IgD-negative memory B cell (primary cell): ENCODE data around the gene TEAD2. TPM values are rescaled to one million over a fixed set of nuclear protein-coding genes. Genes with fewer than 3 reads are reported as not detected.
A peak's percentile ranks its signal among the peaks of the same experiment; 100 is the strongest.

Source experiments
- H3K27ac Mint-ChIP-seq, 3 donors: one replicate each; pipeline ENCODE4 v1.8.0; 2020 to 2022; ENCODE audit warnings: mild to moderate bottlenecking in 3 of 3, mixed read lengths in 3 of 3, moderate library complexity in 1 of 3
- H3K27me3 Mint-ChIP-seq: one replicate; pipeline ENCODE4 v1.8.0; 2021; ENCODE audit warnings: mixed read lengths
- H3K36me3 Mint-ChIP-seq: one replicate; pipeline ENCODE4 v1.8.0; 2020; ENCODE audit warnings: mild to moderate bottlenecking, mixed read lengths
- H3K4me1 Mint-ChIP-seq, 3 donors: one replicate each; pipeline ENCODE4 v1.8.0; 2020 to 2022; ENCODE audit warnings: mixed read lengths in 3 of 3, mild to moderate bottlenecking in 1 of 3
- H3K4me3 Mint-ChIP-seq, 4 donors: one replicate each; pipeline ENCODE4 v1.8.0; 2020 to 2022; ENCODE audit warnings: mild to moderate bottlenecking in 4 of 4, mixed read lengths in 4 of 4, moderate library complexity in 3 of 4
- H3K9me3 Mint-ChIP-seq, 3 donors: one replicate each; pipeline ENCODE4 v1.8.0; 2020 to 2021; ENCODE audit warnings: mixed read lengths in 3 of 3, mild to moderate bottlenecking in 1 of 3
- polyA plus RNA-seq: library from polyadenylated mRNA; unstranded; fragments of 300-500 nt; fragmentation: Illumina TruSeq; gene quantifications from one replicate; pipeline ENCODE4 v1.2.3, GENCODE V29; 2021

TEAD2 gene
- polyA plus RNA-seq, 1 donor from 2014 or later: 6.3 TPM

- peaks cover 3% of the 10 kb centered on the region for H3K27me3 Mint-ChIP-seq
- H3K36me3 Mint-ChIP-seq: no peaks in the 10 kb centered on the region
- no peaks in the 10 kb centered on the region for H3K9me3 Mint-ChIP-seq
- peak overlapping the region in 2 of 4 donors; percentile 15 to 28 for H3K4me3 Mint-ChIP-seq
- H3K4me1 Mint-ChIP-seq: peaks cover 34 to 36% (median 34%) of the 10 kb centered on the region in 3 donors
- H3K27ac Mint-ChIP-seq: peak overlapping the region in 2 of 3 donors; percentile 52 to 88
Measured at GRCh38 chr19:49344505-49345423, 17.5 kb downstream of the TEAD2 start.

GRCh38 chr19:49343123-49343522 lies 19.1 kb downstream of the TEAD2 start:
- H3K4me3 Mint-ChIP-seq: peak overlapping the region in 2 of 4 donors; percentile 12 to 17
- H3K27me3 Mint-ChIP-seq: peaks cover 3% of the 10 kb centered on the region
- H3K27ac Mint-ChIP-seq: peak overlapping the region in 1 of 3 donors; percentile 43
- peaks cover 3% of the 10 kb centered on the region for H3K36me3 Mint-ChIP-seq
- peaks cover 24 to 38% (median 35%) of the 10 kb centered on the region in 3 donors for H3K4me1 Mint-ChIP-seq
- no peaks in the 10 kb centered on the region for H3K9me3 Mint-ChIP-seq

GRCh38 chr19:49342291-49342721 lies 19.9 kb downstream of the TEAD2 start:
- Mint-ChIP-seq H3K9me3 (no peaks in the 10 kb centered on the region), H3K4me1 (peaks cover 19 to 33% (median 32%) of the 10 kb centered on the region in 3 donors), H3K27me3 (no peaks in the 10 kb centered on the region), H3K27ac (peak overlapping the region; percentile 26 to 80 (median 43)), H3K4me3 (peak overlapping the region in 3 of 4 donors; percentile 12 to 68 (median 24)), H3K36me3 (peaks cover 5% of the 10 kb centered on the region)

- H3K27me3 Mint-ChIP-seq: no peaks in the 10 kb centered on the region
- peaks cover 19 to 37% (median 35%) of the 10 kb centered on the region in 3 donors for H3K4me1 Mint-ChIP-seq
- no peaks in the 10 kb centered on the region for H3K9me3 Mint-ChIP-seq
- peaks cover 9% of the 10 kb centered on the region for H3K36me3 Mint-ChIP-seq
- peak overlapping the region; percentile 80 to 99 (median 95) for H3K27ac Mint-ChIP-seq
- H3K4me3 Mint-ChIP-seq: peak overlapping the region; percentile 16 to 98 (median 87)
Measured at GRCh38 chr19:49340865-49341718, 21.1 kb downstream of the TEAD2 start.

- Mint-ChIP-seq H3K4me3 (peak overlapping the region; percentile 82 to 98 (median 90)), H3K4me1 (peaks cover 23 to 37% (median 37%) of the 10 kb centered on the region in 3 donors), H3K36me3 (peaks cover 9% of the 10 kb centered on the region), H3K27me3 (no peaks in the 10 kb centered on the region), H3K27ac (peak overlapping the region; percentile 80 to 99 (median 95)), H3K9me3 (no peaks in the 10 kb centered on the region)
Measured at GRCh38 chr19:49340069-49340864, 21.9 kb downstream of the TEAD2 start.

GRCh38 chr19:49339301-49340068 lies 22.7 kb downstream of the TEAD2 start:
- H3K4me1 Mint-ChIP-seq: peaks cover 18 to 34% (median 33%) of the 10 kb centered on the region in 3 donors
- peak overlapping the region; percentile 80 to 99 (median 95) for H3K27ac Mint-ChIP-seq
- no peaks in the 10 kb centered on the region for H3K9me3 Mint-ChIP-seq
- H3K36me3 Mint-ChIP-seq: peaks cover 9% of the 10 kb centered on the region
- H3K4me3 Mint-ChIP-seq: peak overlapping the region; percentile 89 to 99 (median 98)
- no peaks in the 10 kb centered on the region for H3K27me3 Mint-ChIP-seq

- H3K27ac Mint-ChIP-seq: peak overlapping the region; percentile 80 to 89 (median 83)
- H3K4me3 Mint-ChIP-seq: peak overlapping the region; percentile 89 to 99 (median 98)
- peaks cover 23 to 39% (median 38%) of the 10 kb centered on the region in 3 donors for H3K4me1 Mint-ChIP-seq
- peaks cover 9% of the 10 kb centered on the region for H3K36me3 Mint-ChIP-seq
- no peaks in the 10 kb centered on the region for H3K9me3 Mint-ChIP-seq
- H3K27me3 Mint-ChIP-seq: no peaks in the 10 kb centered on the region
Measured at GRCh38 chr19:49338691-49339300, 23.4 kb downstream of the TEAD2 start.

GRCh38 chr19:49338023-49338677 lies 24.1 kb downstream of the TEAD2 start:
- Mint-ChIP-seq H3K27me3 (no peaks in the 10 kb centered on the region), H3K36me3 (peaks cover 9% of the 10 kb centered on the region), H3K9me3 (no peaks in the 10 kb centered on the region), H3K4me1 (peaks cover 28 to 42% (median 42%) of the 10 kb centered on the region in 3 donors), H3K4me3 (peak overlapping the region; percentile 89 to 99 (median 98)), H3K27ac (peak overlapping the region; percentile 80 to 87 (median 83))

GRCh38 chr19:49337267-49338022 lies 24.8 kb downstream of the TEAD2 start:
- peak overlapping the region; percentile 61 to 99 (median 80) for H3K27ac Mint-ChIP-seq
- peaks cover 22 to 40% (median 39%) of the 10 kb centered on the region in 3 donors for H3K4me1 Mint-ChIP-seq
- H3K4me3 Mint-ChIP-seq: peak overlapping the region; percentile 98 to 99 (median 98)
- H3K9me3 Mint-ChIP-seq: no peaks in the 10 kb centered on the region
- peaks cover 1% of the 10 kb centered on the region for H3K27me3 Mint-ChIP-seq
- peaks cover 9% of the 10 kb centered on the region for H3K36me3 Mint-ChIP-seq

GRCh38 chr19:49336482-49337266 lies 25.5 kb downstream of the TEAD2 start:
- Mint-ChIP-seq H3K9me3 (no peaks in the 10 kb centered on the region), H3K36me3 (peaks cover 10% of the 10 kb centered on the region), H3K27ac (peak overlapping the region; percentile 80 to 99 (median 99)), H3K27me3 (peaks cover 1% of the 10 kb centered on the region), H3K4me1 (peaks cover 23 to 45% (median 43%) of the 10 kb centered on the region in 3 donors), H3K4me3 (peak overlapping the region; percentile 98 to 99 (median 98))

GRCh38 chr19:49335784-49336481 lies 26.3 kb downstream of the TEAD2 start:
- Mint-ChIP-seq H3K4me3 (peak overlapping the region; percentile 98 to 99 (median 98)), H3K4me1 (peaks cover 27 to 49% (median 43%) of the 10 kb centered on the region in 3 donors), H3K27me3 (peaks cover 1% of the 10 kb centered on the region), H3K9me3 (no peaks in the 10 kb centered on the region), H3K27ac (peak overlapping the region; percentile 80 to 99 (median 99)), H3K36me3 (peaks cover 12% of the 10 kb centered on the region)
